ENCODE data around the gene GSN.

Gene GSN

GRCh38 chr9:121304707-121305106 is 36.7 kb downstream of the GSN start:
- DNase-seq, result no peak

GRCh38 chr9:121305269-121305994 is 37.5 kb downstream of the GSN start:
- no peak for DNase-seq

- DNase-seq, result no peak
Measured at GRCh38 chr9:121307976-121308375, 40.0 kb downstream of the GSN start.

- no peak for DNase-seq
Measured at GRCh38 chr9:121308765-121309164, 40.8 kb downstream of the GSN start.

GRCh38 chr9:121309171-121309570 is 41.2 kb downstream of the GSN start:
- DNase-seq, result no peak

- DNase-seq, result no peak
Measured at GRCh38 chr9:121309833-121310425, 42.0 kb downstream of the GSN start.

- DNase-seq, result no peak
Measured at GRCh38 chr9:121310571-121310970, 42.6 kb downstream of the GSN start.

- DNase-seq, result no peak
Measured at GRCh38 chr9:121312169-121312568, 44.2 kb downstream of the GSN start.

- DNase-seq, result no peak
Measured at GRCh38 chr9:121313458-121314152, 45.6 kb downstream of the GSN start.

- DNase-seq, result no peak
Measured at GRCh38 chr9:121316378-121316777, 48.4 kb downstream of the GSN start.

GRCh38 chr9:121316852-121317373 is 49.0 kb downstream of the GSN start:
- DNase-seq, result no peak

- DNase-seq, result no peak
Measured at GRCh38 chr9:121317737-121318630, 50.0 kb downstream of the GSN start.

GRCh38 chr9:121318631-121319382 is 50.8 kb downstream of the GSN start:
- DNase-seq, result no peak

- no peak for DNase-seq
Measured at GRCh38 chr9:121319383-121319780, 51.4 kb downstream of the GSN start.

- DNase-seq, result no peak
Measured at GRCh38 chr9:121321016-121321503, 53.1 kb downstream of the GSN start.

GRCh38 chr9:121322037-121322736 is 54.2 kb downstream of the GSN start:
- no peak for DNase-seq

- no peak for DNase-seq
Measured at GRCh38 chr9:121322737-121323448, 54.9 kb downstream of the GSN start.

GRCh38 chr9:121323449-121324151 is 55.6 kb downstream of the GSN start:
- DNase-seq, result no peak

- no peak for DNase-seq
Measured at GRCh38 chr9:121324316-121324715, 56.4 kb downstream of the GSN start.

GRCh38 chr9:121324755-121325154 is 56.8 kb downstream of the GSN start:
- DNase-seq, result no peak

Data from DMS79 treated with DMSO at 0.1 percent for 48 hours (cell line).